Keratinocyte (primary cell): ENCODE measurements around the gene GPR21. TPM values are rescaled to one million over a fixed set of nuclear protein-coding genes. Genes with fewer than 3 reads are reported as not detected.

Experiments
- DNase-seq: peaks from one replicate; pipeline ENCODE4 v3.0.0-alpha.2; 2011; ENCODE audit warnings: low read depth, missing footprints, low spot score
- FAIRE-seq: peaks from 2 replicates; lab custom pipeline; 2011; peaks lifted over from hg19 to GRCh38; lab: Jason Lieb, UNC
- H2AFZ ChIP-seq: 2 replicates; pipeline ENCODE4 v1.6.0; 2012; ENCODE audit warnings: low read length, control low read depth, inconsistent platforms; ENCODE audit not compliant: control insufficient read depth
- H3K27ac ChIP-seq: 2 replicates; pipeline ENCODE4 v1.5.1; 2011; ENCODE audit warnings: low read length; ENCODE audit not compliant: control insufficient read depth, insufficient read depth
- H3K27me3 ChIP-seq: 3 replicates; pipeline ENCODE4 v1.6.0; 2011; ENCODE audit warnings: low read length; ENCODE audit not compliant: control insufficient read depth, insufficient read depth; ENCODE audit errors: extremely low read depth
- H3K36me3 ChIP-seq, 2 experiments: 2 replicates in 1 of 2; 3 replicates in 1 of 2; pipeline ENCODE4 v1.5.1; 2011; ENCODE audit warnings: low read length in 2 of 2, mild to moderate bottlenecking in 1 of 2; ENCODE audit not compliant: control insufficient read depth in 2 of 2, insufficient read depth in 2 of 2; ENCODE audit errors: extremely low read depth in 1 of 2
- H3K4me1 ChIP-seq: 3 replicates; pipeline ENCODE4 v1.5.1; 2011; ENCODE audit warnings: low read length; ENCODE audit not compliant: control insufficient read depth, insufficient read depth; ENCODE audit errors: extremely low read depth
- H3K4me2 ChIP-seq: 3 replicates; pipeline ENCODE4 v1.6.0; 2011; ENCODE audit warnings: low read depth, low read length; ENCODE audit not compliant: control insufficient read depth, insufficient read depth; ENCODE audit errors: extremely low read depth
- H3K4me3 ChIP-seq, 3 experiments: fragments of 200-600 bp in 1 of 3; sonication (generic) in 1 of 3; 2 replicates in 2 of 3; 3 replicates in 1 of 3; pipeline ENCODE4 v1.5.1; 2011 to 2016; ENCODE audit warnings: low read length in 3 of 3, mild to moderate bottlenecking in 3 of 3, control low read depth in 2 of 3, inconsistent platforms in 1 of 3, low read depth in 1 of 3, mixed read lengths in 1 of 3, mixed run types in 1 of 3, moderate library complexity in 1 of 3; ENCODE audit not compliant: control insufficient read depth in 2 of 3, insufficient read depth in 2 of 3; ENCODE audit errors: extremely low read depth in 1 of 3
- H3K79me2 ChIP-seq: 2 replicates; pipeline ENCODE4 v1.6.0; 2012; ENCODE audit warnings: low read length; ENCODE audit not compliant: control insufficient read depth, insufficient read depth
- H3K9ac ChIP-seq: 3 replicates; pipeline ENCODE4 v1.6.0; 2011; ENCODE audit warnings: low read length; ENCODE audit not compliant: control insufficient read depth, insufficient read depth; ENCODE audit errors: extremely low read depth
- H3K9me1 ChIP-seq: 3 replicates; pipeline ENCODE4 v1.6.0; 2011; ENCODE audit warnings: low read length; ENCODE audit not compliant: control insufficient read depth, insufficient read depth; ENCODE audit errors: extremely low read depth
- H3K9me3 ChIP-seq: 2 replicates; pipeline ENCODE4 v1.5.1; 2012; ENCODE audit warnings: low read depth, low read length; ENCODE audit not compliant: control insufficient read depth
- H4K20me1 ChIP-seq: 3 replicates; pipeline ENCODE4 v1.6.0; 2011; ENCODE audit warnings: low read length; ENCODE audit not compliant: control insufficient read depth, insufficient read depth; ENCODE audit errors: extremely low read depth
- EZH2 ChIP-seq: IDR thresholded peaks from one replicate; pipeline ENCODE4 v1.6.1; 2012; ENCODE audit warnings: inconsistent platforms, mild to moderate bottlenecking, low read length, moderate library complexity
- dilution Hi-C: fragments of 300-500 bp; cut with MboI; formaldehyde crosslinking; loops from one replicate; pipeline ENCODE4 v1.7.0; 2020; ENCODE audit warnings: low sequenced_read_pairs; ENCODE audit not compliant: extremely low pct_ligation_motif_present
- polyA plus RNA-seq, 5 experiments: library from polyadenylated mRNA; depleted of rRNA in 3 of 5; stranded (reverse) in 3 of 5; stranded (forward) in 1 of 5; unstranded in 1 of 5; fragments of >200 nt; gene quantifications; 1 replicate in 1 of 5; 2 replicates in 3 of 5; 3 replicates in 1 of 5; pipeline versions ENCODE4 v1.2.1 to v1.2.3, GENCODE V29; 2011 to 2012; ENCODE audit warnings: missing spikeins in 2 of 5, low read depth in 1 of 5, low replicate concordance in 1 of 5
- TF ChIP-seq, protein P1 (sequence below), 3 experiments: IDR thresholded peaks in 1 of 3; conservative IDR thresholded peaks in 1 of 3; optimal IDR thresholded peaks in 1 of 3; 2 replicates in 2 of 3; 3 replicates in 1 of 3; pipeline versions ENCODE3 to v1.5.1; 2011; ENCODE audit warnings: low read length in 3 of 3, mild to moderate bottlenecking in 3 of 3, moderate library complexity in 2 of 3, control low read depth in 1 of 3, inconsistent platforms in 1 of 3; ENCODE audit not compliant: insufficient read depth in 2 of 3; ENCODE audit errors: extremely low read depth in 1 of 3

The GPR21 gene
- polyA plus RNA-seq, 1 donor (not counting 4 experiments of a cell fraction or from before 2014, with no cell fraction given) = 0.25 TPM

DNA sequence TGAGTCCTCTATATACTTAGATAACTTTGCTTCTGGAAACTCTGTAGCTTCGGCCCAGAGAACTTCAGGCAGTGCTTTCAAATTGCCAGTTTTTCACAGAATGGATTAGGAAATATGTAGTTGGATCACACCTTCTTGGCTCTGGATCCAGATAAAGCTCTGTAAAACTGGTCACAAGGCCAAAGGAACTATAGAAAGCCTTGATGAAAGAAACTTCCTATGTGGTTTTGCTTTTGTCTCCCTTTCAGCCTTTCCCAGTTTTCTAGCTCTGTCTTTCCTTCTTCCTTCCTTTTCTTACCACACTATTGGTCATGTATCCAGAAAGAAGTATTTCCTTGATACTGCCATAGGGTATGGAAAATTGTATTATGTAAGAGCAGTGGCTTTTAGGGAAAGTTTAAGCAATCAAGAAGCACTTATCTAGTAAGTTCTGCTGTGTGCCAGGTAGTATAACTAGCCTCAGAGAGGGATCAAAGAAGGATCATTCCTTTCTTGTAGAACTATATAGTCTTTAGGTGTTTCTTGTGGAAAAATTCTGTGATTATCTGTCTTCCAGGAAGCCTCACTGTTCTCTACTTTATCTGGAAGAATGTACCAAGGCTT is 6.3 kb downstream of the GPR21 start:
- no peaks in the 10 kb centered on the region for H3K9me1 ChIP-seq
- no peak overlapping the region for H3K4me2 ChIP-seq
- no peaks in the 10 kb centered on the region for H3K79me2 ChIP-seq
- H2AFZ ChIP-seq = no peak overlapping the region
- no peaks in the 10 kb centered on the region for H3K27me3 ChIP-seq
- H3K36me3 ChIP-seq = peaks cover 4 to 7% of the 10 kb centered on the region in 2 experiments
- no peak overlapping the region for H3K27ac ChIP-seq
- H3K4me3 ChIP-seq = no peak overlapping the region
- no peak for TF ChIP-seq EZH2
- TF ChIP-seq, protein P1, sequence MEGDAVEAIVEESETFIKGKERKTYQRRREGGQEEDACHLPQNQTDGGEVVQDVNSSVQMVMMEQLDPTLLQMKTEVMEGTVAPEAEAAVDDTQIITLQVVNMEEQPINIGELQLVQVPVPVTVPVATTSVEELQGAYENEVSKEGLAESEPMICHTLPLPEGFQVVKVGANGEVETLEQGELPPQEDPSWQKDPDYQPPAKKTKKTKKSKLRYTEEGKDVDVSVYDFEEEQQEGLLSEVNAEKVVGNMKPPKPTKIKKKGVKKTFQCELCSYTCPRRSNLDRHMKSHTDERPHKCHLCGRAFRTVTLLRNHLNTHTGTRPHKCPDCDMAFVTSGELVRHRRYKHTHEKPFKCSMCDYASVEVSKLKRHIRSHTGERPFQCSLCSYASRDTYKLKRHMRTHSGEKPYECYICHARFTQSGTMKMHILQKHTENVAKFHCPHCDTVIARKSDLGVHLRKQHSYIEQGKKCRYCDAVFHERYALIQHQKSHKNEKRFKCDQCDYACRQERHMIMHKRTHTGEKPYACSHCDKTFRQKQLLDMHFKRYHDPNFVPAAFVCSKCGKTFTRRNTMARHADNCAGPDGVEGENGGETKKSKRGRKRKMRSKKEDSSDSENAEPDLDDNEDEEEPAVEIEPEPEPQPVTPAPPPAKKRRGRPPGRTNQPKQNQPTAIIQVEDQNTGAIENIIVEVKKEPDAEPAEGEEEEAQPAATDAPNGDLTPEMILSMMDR (optimal IDR thresholded peaks at IDR 0.05 in 1 of 3, IDR thresholded peaks at IDR 0.05 in 1 of 3, conservative IDR thresholded peaks at IDR 0.05 in 1 of 3; ENCODE audit: extremely low read depth in 1 of 3, insufficient read depth in 2 of 3, low read length in 3 of 3) = no peak
- H3K9ac ChIP-seq = no peak overlapping the region
- dilution Hi-C loops = no loop called here
- no peaks in the 10 kb centered on the region for H3K4me1 ChIP-seq
- DNase-seq = no peak
- H4K20me1 ChIP-seq = no peaks in the 10 kb centered on the region
- H3K9me3 ChIP-seq = no peaks in the 10 kb centered on the region
- no peak for FAIRE-seq

DNA sequence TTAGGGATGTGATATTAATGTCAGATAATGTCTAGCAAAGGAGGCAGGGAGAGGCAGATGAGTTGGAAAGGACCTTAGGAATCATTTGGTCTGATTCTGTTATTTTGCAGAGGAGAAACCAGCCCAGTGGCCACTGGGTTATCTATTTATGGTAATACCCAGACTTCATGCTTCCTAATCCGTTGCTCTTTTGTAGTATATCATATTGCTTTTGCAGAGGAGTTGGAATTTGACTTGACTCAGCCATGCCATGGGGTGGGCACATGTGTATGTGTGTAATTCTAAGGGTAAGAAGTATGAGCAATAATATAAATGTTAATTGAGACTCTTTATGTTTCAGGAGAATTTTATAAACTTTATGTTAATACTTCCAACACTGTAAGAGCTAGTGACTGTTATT is 7.3 kb downstream of the GPR21 start:
- Histone ChIP-seq H3K9me1 (no peaks in the 10 kb centered on the region), H3K4me2 (no peak overlapping the region), H3K4me1 (no peaks in the 10 kb centered on the region), H3K36me3 (peaks cover 0 to 2% of the 10 kb centered on the region in 2 experiments), H3K9me3 (no peaks in the 10 kb centered on the region), H3K4me3 (no peak overlapping the region), H2AFZ (no peak overlapping the region), H4K20me1 (no peaks in the 10 kb centered on the region), H3K79me2 (no peaks in the 10 kb centered on the region), H3K27me3 (no peaks in the 10 kb centered on the region), H3K27ac (no peak overlapping the region), H3K9ac (no peak overlapping the region)
- no peak for TF ChIP-seq EZH2
- TF ChIP-seq, protein P1 (optimal IDR thresholded peaks at IDR 0.05 in 1 of 3, IDR thresholded peaks at IDR 0.05 in 1 of 3, conservative IDR thresholded peaks at IDR 0.05 in 1 of 3; ENCODE audit: extremely low read depth in 1 of 3, insufficient read depth in 2 of 3, low read length in 3 of 3) = no peak
- dilution Hi-C loops = no loop called here
- DNase-seq (no peak), FAIRE-seq (no peak)
